ENCODE measurements around the gene CERS6.
"Not testable (repeated sequence)": the region's sequence is repeated elsewhere in the genome, so short reads cannot be mapped to it uniquely, and the experiment has no call there.

Gene CERS6

GRCh38 chr2:168469281-168469988, 13.4 kb downstream of the CERS6 start:
- no peak for DNase-seq

DNA sequence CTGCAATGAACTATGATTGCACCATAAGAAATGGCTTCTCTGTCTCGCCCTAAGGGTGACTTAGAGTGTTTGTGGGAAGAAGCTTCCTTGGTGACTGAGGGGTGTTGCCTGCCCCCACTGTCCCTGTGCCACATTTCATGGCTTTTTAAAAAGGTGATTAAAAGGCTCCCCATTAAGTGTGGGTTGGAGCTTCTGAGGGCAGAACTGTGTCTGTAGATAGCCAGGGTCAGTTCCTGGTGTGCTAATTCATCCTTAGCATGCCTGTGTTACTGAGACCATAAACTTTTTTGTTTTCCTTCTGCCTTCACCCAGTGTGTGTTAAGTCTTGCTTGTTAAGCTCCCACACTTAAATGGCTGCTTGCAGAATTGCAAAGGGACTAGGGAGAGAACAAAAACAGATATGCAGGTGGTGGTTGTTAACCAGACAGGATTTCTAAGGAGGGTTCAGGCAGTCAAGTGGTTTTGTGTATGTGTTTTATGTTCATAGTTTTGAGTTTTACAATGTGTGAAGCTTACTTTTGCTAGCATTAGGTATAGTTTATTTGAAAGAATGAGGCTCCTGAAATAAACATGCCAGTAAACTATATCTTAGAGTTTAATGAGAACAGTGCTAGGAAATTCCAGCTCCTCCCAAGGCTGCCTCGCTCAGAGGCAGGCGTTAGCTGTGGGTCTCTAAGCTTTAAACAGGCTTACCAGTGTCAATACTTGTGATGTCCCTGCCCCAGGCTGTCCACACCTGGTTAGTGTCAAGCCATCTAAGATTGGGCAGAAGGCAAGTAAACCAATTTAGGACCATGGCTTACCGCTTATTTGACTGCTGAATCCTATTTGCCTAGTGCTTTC, 14.5 kb downstream of the CERS6 start:
- no peak for DNase-seq

DNA sequence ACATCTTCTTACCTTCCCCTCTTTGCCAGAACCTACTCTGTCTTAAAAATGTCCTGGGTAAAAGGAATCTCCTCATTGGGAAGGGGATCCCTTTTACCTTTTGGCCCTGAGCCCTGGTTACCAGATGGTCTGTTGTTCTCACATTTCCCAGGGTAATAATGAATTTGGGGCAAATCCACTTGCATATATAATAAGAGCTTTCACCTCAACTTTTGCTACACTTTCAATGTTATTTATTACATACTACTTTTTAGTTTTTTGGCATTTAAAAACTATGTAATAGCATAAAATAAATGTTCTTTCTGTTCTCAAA, 15.0 kb downstream of the CERS6 start:
- DNase-seq: peak in 1 of 2 experiments; percentile 45

DNA sequence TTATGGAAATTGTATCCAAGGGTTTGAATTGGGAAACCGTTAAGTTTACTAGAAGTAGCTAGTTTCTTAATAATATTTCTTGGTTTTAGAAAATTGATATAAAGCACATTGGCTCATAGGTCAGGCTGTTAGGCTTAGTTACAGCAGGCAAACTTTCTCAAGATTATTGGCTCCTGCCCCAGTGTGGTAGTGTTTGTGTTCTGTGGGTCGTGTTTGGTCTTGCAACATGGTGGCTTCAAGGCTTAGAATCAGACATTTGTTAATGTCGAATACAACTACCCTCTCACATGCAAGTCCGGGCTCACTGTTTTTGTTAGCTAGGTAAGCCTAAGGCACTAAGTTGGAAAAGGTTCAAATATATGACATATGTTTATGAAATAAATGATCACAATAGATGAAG, 19.6 kb downstream of the CERS6 start:
- no peak for DNase-seq

DNA sequence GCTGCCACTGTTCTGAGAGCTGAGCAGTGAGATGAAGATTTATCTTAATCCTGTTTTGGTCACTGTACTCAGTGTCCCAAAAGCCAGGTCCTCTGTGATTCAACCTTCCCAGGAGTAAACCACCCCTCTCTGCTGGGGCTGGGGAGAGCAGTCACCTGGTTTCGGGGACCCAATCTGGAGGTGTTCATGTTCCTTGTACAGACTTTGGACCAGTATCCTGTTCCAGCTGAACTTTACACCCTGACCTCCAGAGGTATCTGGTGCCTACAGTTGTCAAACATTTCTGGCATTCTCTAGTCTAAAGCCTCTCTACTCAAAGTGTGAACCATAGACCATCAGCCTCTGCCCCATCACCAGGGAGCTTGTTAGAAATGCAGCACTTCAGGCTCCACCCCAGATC, 22.1 kb downstream of the CERS6 start:
- DNase-seq: no peak

DNA sequence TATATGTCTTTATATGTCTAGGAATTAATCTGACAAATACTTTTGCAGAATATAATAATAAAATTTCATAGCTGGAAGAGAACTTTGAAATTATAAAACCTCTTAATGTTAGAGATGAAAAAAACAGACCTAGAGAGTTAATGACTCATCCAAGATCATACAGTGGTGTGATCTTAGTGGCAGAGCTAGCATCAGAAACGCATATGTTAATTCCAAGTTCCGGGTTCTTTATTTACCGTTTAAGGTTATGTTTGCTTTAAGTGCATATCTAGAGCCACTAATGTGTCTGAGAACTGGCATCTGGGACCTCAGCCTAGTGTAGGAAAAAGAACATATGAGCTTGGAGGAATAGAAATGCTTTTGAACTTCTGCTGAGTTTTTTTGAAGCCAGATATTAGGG, 24.3 kb downstream of the CERS6 start:
- DNase-seq: no peak

GRCh38 chr2:168480825-168481585, 24.9 kb downstream of the CERS6 start:
- DNase-seq: no peak

DNA sequence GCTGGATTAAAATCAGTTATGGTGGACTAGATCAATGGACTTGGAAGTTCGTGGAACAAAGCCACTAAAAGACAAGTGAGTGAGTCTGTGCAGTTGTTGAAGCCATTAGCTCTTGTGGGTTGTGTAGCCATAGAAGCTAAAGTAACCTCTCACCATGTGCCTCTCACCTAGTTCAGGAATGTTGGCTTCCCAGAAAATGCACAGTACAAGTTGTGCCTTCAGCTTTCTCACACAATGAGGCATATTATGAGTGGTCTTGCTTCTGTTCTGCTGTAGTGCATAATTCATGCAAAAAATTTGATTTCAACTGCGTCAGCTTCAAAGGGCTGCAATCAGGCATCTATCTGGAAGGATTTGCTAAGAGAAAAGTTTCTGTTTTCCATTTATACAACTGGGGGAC, 26.2 kb downstream of the CERS6 start:
- DNase-seq: no peak

- no peak for DNase-seq
Measured at GRCh38 chr2:168482952-168483831, 27.1 kb downstream of the CERS6 start.

DNA sequence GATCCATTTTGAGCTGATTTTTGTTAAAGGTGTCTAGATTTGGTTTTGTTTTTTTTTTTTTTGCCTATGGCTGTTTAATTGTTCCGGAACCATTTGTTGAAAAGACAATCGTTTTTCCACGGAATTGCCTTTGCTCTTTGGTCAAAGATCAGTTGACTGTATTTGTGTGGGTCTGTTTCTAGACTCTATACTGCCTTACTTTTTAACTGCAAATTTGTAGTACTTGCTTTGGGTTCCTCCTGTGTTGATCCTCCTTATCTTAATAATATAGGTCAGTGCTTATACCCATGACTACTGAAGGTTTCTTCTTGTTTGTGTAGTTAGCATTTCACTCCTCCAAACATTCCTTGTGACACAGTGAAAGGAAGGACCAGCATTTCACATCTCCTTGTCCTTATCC, 30.4 kb downstream of the CERS6 start:
- no peak for DNase-seq

GRCh38 chr2:168490015-168490874, 34.2 kb downstream of the CERS6 start:
- no peak for DNase-seq

DNA sequence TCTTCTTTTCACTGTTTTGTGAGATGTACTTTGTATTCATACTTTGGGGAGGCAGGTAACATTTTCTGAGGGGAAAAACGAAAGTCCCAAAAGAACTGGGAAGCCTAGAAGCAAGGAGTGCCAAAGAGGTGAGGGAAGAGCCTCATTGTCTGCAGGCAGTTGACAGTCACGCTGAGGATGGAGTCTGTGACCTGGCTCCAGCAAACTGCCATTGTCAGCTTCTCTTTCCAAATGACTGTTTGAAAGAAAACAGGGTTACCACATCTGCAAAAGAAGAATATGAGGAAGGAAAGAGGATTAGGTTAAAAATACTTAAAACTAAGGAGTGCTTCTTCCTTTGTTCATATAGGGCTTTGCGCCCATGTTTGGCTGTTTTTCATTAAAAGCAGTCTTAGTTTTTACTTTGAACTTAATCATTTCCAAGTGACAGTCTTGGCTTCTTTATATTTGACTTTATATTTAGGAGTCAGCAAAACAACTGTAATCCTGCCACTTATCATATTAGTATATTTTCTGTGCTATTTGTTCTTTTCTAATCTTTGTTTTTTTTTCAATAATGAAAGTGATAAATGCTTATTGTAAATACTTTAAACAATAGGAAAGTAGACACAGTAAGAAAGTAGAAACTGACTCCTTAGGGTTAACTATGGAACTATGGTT, 35.0 kb downstream of the CERS6 start:
- DNase-seq: no peak

GRCh38 chr2:168491728-168492127, 35.7 kb downstream of the CERS6 start:
- not testable (repeated sequence) for DNase-seq

DNA sequence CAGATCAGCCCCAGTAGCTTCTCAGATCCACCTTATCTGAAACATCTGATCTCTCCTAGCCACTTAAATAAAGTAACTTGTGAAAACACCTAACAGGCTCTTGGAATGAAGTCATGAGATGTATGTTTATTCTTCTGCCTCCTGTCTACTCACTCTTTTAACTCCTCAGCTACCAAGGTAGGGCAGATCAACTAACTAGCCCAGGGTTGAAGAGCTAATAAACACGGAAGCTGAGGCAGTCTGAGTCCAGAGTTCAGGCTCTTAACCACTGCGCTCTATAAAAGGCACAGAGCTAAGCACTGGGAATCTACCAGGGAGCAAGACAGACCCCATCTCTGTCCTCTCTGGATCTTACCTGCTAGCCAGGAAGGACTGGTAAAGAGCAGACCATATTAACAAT, 37.1 kb downstream of the CERS6 start:
- not testable (repeated sequence) for DNase-seq

- DNase-seq: no peak
Measured at GRCh38 chr2:168494190-168494711, 38.2 kb downstream of the CERS6 start.

DNA sequence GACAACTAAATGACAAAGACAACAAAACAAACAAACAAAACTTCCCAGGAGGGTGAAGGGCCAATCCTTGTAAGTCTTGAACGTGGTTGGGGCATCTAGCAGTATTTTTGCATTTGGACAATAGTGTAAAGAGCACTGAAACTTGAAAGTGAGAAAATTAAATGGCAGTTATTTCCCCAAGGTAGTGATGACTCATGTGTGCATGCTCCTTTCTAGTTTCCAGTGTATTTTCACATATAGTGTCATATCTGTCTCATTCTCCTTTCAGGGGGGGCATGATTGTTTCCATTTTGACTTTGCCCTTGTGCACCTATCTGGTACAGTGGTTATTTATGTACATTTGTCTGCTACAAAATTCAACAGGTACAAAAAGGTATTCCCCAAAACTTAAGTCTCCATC, 39.5 kb downstream of the CERS6 start:
- DNase-seq: no peak

DNA sequence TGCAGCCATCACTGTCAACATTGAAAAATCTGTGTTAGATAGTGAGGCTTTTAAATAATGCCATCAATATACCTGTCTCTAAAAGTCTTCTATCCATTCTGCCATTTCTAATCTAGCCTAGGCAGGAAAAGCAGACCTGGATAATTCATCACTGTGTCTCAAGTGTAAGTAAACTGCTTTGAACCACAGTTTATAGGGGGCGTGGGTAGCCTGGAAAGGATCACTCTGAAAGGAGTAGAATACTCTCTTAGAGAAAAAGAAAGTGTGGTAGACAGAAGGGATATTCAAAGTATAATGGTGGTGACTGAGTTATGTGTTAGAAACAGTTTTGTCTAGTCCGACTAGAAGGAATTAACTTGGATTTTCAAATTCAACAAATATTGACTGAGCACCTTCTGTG, 40.8 kb downstream of the CERS6 start:
- no peak for DNase-seq

DNA sequence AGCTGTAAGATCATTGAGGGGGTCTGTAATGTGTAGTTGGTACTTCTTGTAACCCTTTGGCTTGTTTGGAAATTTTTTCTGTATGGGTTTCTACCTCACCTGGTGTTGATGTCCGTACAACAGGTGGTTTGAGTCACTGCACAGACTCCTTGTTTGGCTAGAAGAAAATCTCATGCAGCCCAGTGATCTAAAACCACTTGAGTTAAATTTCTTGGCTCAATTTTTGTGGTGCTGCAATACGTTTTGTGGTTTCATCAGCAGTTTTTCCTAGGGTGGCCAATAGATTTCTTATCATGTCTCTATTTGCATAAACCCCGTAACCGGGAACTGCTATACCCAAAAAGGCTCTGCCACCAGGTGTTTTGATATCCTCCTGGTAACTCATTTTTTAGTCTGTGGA, 43.4 kb downstream of the CERS6 start:
- no peak for DNase-seq

DNA sequence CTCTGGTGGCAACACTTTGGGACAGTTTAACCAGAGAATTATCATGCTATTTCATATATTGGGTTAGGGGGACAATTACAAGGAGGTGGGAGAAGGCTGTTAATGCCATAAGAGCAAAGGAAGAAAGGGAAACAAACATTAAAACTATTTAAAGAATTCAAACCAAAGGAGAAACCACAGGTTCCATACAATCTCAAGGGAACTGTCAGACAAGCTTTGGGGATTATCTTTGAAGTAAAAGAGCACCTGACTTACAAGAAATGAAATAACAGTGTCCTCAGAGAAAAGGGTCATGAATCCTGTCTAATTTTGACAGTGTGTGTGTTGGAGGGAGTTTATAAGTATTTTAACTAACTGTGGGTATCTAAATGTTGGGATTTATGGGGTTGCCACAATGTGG, 44.4 kb downstream of the CERS6 start:
- DNase-seq: no peak

DNA sequence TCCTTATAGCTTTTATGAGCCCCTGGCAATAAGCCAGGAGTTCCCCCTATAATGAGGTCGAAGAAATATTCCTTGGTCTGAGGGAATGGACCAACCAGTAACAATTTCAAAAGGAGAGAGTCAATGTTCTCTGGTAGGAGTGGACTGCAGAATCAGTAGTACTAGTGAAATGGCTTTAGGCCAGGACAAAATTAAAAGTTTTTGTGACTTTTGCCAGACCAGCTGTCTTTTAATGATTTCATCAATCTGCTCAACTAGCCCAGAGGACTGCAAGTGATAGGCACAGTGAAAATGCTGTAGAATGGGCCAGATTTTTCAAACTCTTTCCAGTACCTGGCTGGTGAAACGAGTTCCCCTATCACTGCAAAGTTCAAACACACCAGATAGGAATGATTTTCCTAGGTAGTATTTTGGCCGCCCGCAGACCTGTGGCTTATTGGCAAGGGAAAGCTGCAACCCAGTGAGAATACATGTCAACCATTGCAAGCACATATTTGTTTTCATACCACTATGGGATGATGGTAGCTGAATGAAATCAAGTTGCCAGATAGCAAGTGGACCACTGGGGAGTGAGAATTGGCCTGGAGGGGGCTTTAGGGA, 45.5 kb downstream of the CERS6 start:
- peak; percentile 23 to 75 for DNase-seq

- DNase-seq: not testable (repeated sequence)
Measured at GRCh38 chr2:168502852-168503251, 46.8 kb downstream of the CERS6 start.

Measured in NCI-H446 (cell line).